Osteoblast (primary cell): ENCODE results near the gene C19orf67. TPM values are rescaled to one million over a fixed set of nuclear protein-coding genes. Genes with fewer than 3 reads are reported as not detected.

Experiments used
- DNase-seq: peaks from one replicate; pipeline ENCODE4 v3.0.0; 2011; ENCODE audit warnings: low spot score, mixed read lengths; ENCODE audit not compliant: insufficient read length; ENCODE audit errors: missing footprints
- H2AFZ ChIP-seq: 2 replicates; pipeline ENCODE4 v1.6.0; 2011; ENCODE audit warnings: mild to moderate bottlenecking, low read length
- H3K27ac ChIP-seq: 2 replicates; pipeline ENCODE4 v1.5.1; 2011; ENCODE audit warnings: mild to moderate bottlenecking, low read depth, low read length, moderate library complexity
- H3K27me3 ChIP-seq: 2 replicates; pipeline ENCODE4 v1.6.0; 2012; ENCODE audit warnings: mild to moderate bottlenecking, control low read depth, inconsistent platforms, low read length, moderate library complexity; ENCODE audit not compliant: insufficient read depth
- H3K36me3 ChIP-seq: 2 replicates; pipeline ENCODE4 v1.5.1; 2011; ENCODE audit warnings: mild to moderate bottlenecking, low read length, control low read depth, moderate library complexity; ENCODE audit not compliant: insufficient read depth
- H3K4me1 ChIP-seq: 2 replicates; pipeline ENCODE4 v1.5.1; 2011; ENCODE audit warnings: mild to moderate bottlenecking, low read length, control low read depth, moderate library complexity; ENCODE audit not compliant: insufficient read depth
- H3K4me2 ChIP-seq: 2 replicates; pipeline ENCODE4 v1.6.0; 2011; ENCODE audit warnings: mild to moderate bottlenecking, low read length; ENCODE audit not compliant: insufficient read depth
- H3K4me3 ChIP-seq: fragments of 200-600 bp; sonication (generic); 3 replicates; pipeline ENCODE4 v1.5.1; 2012; ENCODE audit warnings: mild to moderate bottlenecking, low read length, inconsistent platforms; ENCODE audit not compliant: insufficient read depth
- H3K79me2 ChIP-seq: 2 replicates; pipeline ENCODE4 v1.6.0; 2012; ENCODE audit warnings: mild to moderate bottlenecking, low read length, control low read depth, inconsistent platforms; ENCODE audit not compliant: insufficient read depth
- H3K9me3 ChIP-seq: 2 replicates; pipeline ENCODE4 v1.5.1; 2011; ENCODE audit warnings: low read depth, low read length, control low read depth
- H4K20me1 ChIP-seq: 2 replicates; pipeline ENCODE4 v1.6.0; 2012; ENCODE audit warnings: mild to moderate bottlenecking, low read length, control low read depth; ENCODE audit not compliant: insufficient read depth
- total RNA-seq: library from RNA; depleted of rRNA; stranded (reverse); fragments of >200 nt; gene quantifications from 2 replicates; pipeline ENCODE4 v1.2.3, GENCODE V29; 2012
- TF ChIP-seq, protein P1 (sequence below): IDR thresholded peaks from 2 replicates; pipeline ENCODE4 v1.5.1; 2011; ENCODE audit warnings: mild to moderate bottlenecking, low read depth, low read length, moderate library complexity; ENCODE audit errors: extremely low read depth

C19orf67 gene
- total RNA-seq, 1 donor = not detected

DNA sequence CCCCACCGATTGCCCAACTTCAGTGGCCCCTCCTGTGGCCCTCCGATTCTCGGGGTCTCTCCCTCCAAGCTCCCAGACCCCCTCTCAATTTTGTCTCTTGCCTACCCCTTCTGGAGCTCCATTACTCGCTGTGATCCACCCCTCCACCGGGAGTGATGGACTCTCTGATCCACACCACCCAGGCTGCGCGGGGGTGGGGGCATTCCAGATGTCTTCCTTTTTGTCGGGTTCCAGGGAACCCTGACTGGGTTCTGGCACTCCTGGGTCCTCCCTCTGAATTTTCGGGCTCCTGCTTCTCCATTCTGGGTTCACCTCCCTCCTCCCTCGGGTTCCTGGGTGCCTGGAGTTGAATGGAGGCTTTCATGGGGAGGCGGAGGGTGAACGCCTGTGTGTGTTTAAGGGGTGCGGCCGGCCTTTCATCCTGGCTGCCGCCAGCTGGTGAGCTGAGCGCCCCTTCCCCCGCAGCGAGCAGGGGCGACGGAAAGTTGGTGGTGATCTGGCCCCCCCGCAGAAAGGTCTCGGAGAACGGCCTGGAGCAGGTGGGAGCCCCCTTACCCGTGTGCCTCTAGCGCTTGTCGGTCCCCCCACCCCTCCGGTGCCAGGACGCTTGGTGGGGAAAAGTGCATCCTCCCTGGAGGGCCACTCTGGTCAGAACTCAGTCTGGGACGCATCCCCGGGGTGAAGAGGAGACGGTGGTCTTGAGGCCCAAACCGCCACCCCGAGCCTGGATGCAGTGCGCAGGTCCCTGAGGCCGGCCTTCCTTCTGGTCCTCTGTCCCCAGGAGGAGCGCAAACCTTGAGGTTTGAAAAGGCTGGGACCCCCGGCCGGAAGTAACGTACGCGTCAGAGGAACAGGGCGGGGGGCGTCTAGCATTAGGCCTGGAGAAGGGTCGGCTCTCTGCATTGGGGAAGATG is 11.4 kb downstream of the C19orf67 start:
- no peaks in the 10 kb centered on the region for H3K36me3 ChIP-seq
- peaks cover 15% of the 10 kb centered on the region for H3K4me1 ChIP-seq

DNA sequence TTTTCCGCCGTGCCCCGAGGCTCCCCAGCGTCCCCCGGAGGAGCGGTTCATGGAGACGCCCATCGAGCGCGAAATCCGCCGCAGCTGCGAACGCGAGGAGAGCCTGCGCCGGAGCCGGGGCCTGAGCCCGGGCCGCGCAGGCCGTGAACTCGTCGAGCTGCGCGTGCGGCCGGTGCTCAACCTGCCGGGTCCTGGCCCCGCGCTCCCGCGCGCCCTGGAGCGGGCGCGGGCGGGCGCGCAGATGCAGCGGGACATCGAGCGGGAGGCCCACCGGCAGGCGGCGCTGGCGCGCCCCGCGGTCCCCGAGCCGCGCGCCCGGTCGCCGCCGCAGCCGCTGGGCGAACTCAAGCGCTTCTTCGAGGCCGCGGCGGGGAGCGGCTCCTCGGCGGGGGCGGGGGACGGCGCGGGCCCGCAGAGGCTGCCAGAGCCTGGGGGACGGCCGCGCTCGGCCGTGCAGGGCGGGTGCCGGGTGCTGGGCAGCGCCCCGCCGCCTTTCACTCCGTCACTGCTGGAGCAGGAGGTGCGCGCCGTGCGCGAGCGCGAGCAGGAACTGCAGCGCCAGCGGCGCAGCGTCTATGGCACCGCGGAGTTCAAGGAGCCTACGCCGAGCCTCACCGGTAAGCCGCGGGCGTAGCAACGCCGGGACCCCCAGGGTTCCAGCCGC is 12.2 kb downstream of the C19orf67 start:
- Histone ChIP-seq H3K27ac (no peak overlapping the region), H3K4me2 (peak overlapping the region; percentile 96), H3K36me3 (no peaks in the 10 kb centered on the region), H4K20me1 (no peaks in the 10 kb centered on the region), H3K4me1 (peaks cover 15% of the 10 kb centered on the region), H3K79me2 (no peaks in the 10 kb centered on the region), H3K9me3 (no peaks in the 10 kb centered on the region), H3K4me3 (peak overlapping the region; percentile 86), H3K27me3 (no peaks in the 10 kb centered on the region), H2AFZ (peak overlapping the region; percentile 76)
- TF ChIP-seq, protein P1, sequence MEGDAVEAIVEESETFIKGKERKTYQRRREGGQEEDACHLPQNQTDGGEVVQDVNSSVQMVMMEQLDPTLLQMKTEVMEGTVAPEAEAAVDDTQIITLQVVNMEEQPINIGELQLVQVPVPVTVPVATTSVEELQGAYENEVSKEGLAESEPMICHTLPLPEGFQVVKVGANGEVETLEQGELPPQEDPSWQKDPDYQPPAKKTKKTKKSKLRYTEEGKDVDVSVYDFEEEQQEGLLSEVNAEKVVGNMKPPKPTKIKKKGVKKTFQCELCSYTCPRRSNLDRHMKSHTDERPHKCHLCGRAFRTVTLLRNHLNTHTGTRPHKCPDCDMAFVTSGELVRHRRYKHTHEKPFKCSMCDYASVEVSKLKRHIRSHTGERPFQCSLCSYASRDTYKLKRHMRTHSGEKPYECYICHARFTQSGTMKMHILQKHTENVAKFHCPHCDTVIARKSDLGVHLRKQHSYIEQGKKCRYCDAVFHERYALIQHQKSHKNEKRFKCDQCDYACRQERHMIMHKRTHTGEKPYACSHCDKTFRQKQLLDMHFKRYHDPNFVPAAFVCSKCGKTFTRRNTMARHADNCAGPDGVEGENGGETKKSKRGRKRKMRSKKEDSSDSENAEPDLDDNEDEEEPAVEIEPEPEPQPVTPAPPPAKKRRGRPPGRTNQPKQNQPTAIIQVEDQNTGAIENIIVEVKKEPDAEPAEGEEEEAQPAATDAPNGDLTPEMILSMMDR = no peak
- DNase-seq = peak; percentile 96

More for the DNA sequence above, 11.4 kb downstream of the C19orf67 start:
- no peak overlapping the region for H3K27ac ChIP-seq
- peak overlapping the region; percentile 73 for H2AFZ ChIP-seq
- no peaks in the 10 kb centered on the region for H3K9me3 ChIP-seq
- peak overlapping the region; percentile 96 for H3K4me2 ChIP-seq
- TF ChIP-seq, protein P1 = no peak
- no peaks in the 10 kb centered on the region for H4K20me1 ChIP-seq
- peak; percentile 94 for DNase-seq
- H3K79me2 ChIP-seq = no peaks in the 10 kb centered on the region
- no peaks in the 10 kb centered on the region for H3K27me3 ChIP-seq
- H3K4me3 ChIP-seq = peak overlapping the region; percentile 86

DNA sequence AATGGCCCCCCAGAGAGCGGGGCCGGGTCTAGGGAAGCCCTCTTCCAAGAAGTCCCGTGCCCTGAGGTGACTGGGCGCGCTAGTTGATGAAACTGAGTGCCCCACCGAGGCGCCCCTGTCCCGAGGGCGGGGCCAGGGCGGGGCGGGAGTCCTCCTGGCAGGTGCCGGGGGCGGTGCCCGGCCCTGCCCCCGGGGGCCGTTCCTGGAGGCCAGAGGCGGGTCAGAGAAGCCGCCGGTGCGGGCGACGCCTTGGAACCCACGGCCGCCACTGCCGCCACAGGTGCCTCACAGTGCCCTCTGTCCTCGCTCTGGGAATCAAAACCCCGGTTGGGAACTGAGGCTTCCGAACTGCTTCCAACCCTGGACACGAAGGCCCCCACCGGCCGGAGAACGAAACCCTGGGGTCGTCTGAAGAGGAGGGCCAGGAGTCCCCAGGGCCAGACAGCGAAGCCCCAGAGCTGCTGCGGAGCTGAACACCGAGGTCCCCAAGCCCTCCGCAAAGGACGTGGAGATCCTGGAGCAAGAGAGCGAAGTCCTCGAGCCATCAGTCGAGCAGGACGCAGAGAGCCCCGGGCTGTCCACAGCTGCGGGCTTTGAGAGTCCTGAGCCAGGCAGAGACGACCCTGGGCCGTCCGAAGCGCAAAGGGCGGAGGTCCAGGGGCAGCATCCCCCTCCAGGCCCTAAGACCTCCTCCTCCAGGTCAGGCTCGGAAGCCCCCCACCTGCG is 12.9 kb downstream of the C19orf67 start, which contains the start of gene MISP3:
MISP3 (plus strand) TSS at position 252 of the 726 bp plus-strand sequence. CDS start 524 bp downstream, outside the sequence.
- TF ChIP-seq, protein P1 = no peak
- no peaks in the 10 kb centered on the region for H3K27me3 ChIP-seq
- H3K4me2 ChIP-seq = peak within 1 kb of the TSS; percentile 96
- H3K4me1 ChIP-seq = peaks cover 15% of the 10 kb centered on the region
- peak within 1 kb of the TSS; percentile 91 for H2AFZ ChIP-seq
- H3K9me3 ChIP-seq = no peaks in the 10 kb centered on the region
- peak within 1 kb of the TSS; percentile 86 for H3K4me3 ChIP-seq
- H3K79me2 ChIP-seq = no peaks in the 10 kb centered on the region
- peak; percentile 57 for DNase-seq
- no peaks in the 10 kb centered on the region for H3K36me3 ChIP-seq
- H3K27ac ChIP-seq = no peak within 1 kb of the TSS
- no peaks in the 10 kb centered on the region for H4K20me1 ChIP-seq
